Right atrium auricular region (tissue), 2 donors: Measurements from ENCODE around the gene RASAL3. TPM values are rescaled to one million over a fixed set of nuclear protein-coding genes. Genes with fewer than 3 reads are reported as not detected.

ENCODE experiments used
- DNase-seq: peaks from one replicate; pipeline ENCODE4 v3.0.0-alpha.2; 2019; ENCODE audit warnings: low spot score
- H3K27ac ChIP-seq, 2 donors: fragments of 200-600 bp; sonication (generic); 1 replicate in 1 of 2; 2 replicates in 1 of 2; pipeline ENCODE4 v1.5.1; 2016 to 2019
- H3K27me3 ChIP-seq, 2 donors: fragments of 200-600 bp; sonication (generic); one replicate each; pipeline versions ENCODE4 v1.5.1 to v1.6.0; 2017 to 2019
- H3K36me3 ChIP-seq: fragments of 200-600 bp; sonication (generic); one replicate; pipeline ENCODE4 v1.5.1; 2016
- H3K4me1 ChIP-seq, 2 donors: fragments of 200-600 bp; sonication (generic); one replicate each; pipeline versions ENCODE4 v1.5.1 to v1.6.0; 2017 to 2019
- H3K4me3 ChIP-seq, 2 donors: fragments of 200-600 bp; sonication (generic); 1 replicate in 1 of 2; 2 replicates in 1 of 2; pipeline ENCODE4 v1.5.1; 2017 to 2019; ENCODE audit warnings: mild to moderate bottlenecking in 1 of 2, moderate library complexity in 1 of 2
- H3K9me3 ChIP-seq, 2 donors: fragments of 200-600 bp; sonication (generic); one replicate each; pipeline ENCODE4 v1.5.1; 2019
- total RNA-seq, 2 donors: library from RNA; depleted of rRNA; stranded (reverse); fragments of >200 nt; gene quantifications; one replicate each; pipeline ENCODE4 v1.1.0, GENCODE V29; 2016
- TF ChIP-seq, protein P1 (sequence below), 2 donors: fragments of 200-600 bp; sonication (generic); IDR thresholded peaks; one replicate each; pipeline ENCODE4 v1.5.1; 2019; ENCODE audit warnings: antibody characterized with exemption in 2 of 2

Gene RASAL3
- total RNA-seq, 2 donors from 2014 or later: 0.48 to 1.7 TPM

DNA sequence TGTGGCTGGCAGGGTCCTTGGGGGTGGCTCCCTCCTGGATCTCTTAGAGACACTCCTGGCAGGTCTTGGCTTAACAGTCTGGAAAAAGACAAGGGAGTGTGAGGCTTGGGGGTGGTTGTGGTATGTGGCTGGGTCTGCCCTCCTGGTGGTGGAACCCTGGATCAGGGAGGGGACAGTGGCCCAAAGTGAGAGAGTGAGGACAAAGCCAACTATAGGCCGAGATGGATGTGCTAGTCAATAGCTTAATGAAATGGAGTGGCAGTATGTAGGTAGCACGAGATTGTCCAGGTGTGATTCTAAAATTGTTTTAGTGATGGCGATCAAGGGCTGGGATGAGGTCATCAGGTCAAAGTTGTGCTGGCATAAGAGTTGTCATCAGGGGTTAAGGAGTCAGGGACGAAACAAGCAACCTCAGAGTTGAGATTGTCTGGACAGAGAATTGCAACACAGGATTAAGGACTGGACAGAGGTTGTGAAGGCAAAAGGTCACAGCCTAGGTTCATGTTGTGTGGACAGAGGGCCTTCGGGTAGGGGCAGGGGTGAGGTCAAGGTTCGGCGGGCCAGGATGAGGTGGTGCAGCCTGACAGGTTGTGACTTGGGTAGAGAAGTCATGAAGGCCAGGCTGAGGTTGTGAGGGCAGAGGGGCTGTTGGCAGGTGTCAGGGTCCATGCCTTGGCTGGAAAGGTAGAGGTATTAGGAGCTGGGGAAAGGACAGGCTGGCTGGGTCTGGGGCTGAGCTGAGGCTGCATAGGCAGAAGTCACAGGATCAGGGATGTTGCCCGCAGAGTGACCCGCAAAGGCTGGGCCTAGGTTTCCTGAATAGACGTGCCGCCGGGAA, 4.5 kb upstream of the RASAL3 start:
- Histone ChIP-seq H3K27me3 (peaks cover 3 to 5% of the 10 kb centered on the region in 2 donors), H3K27ac (no peak overlapping the region), H3K4me3 (no peak overlapping the region), H3K4me1 (peaks cover 0 to 9% of the 10 kb centered on the region in 2 donors), H3K9me3 (peaks cover 0 to 8% of the 10 kb centered on the region in 2 donors), H3K36me3 (no peaks in the 10 kb centered on the region)
- no peak for DNase-seq
- TF ChIP-seq, protein P1, sequence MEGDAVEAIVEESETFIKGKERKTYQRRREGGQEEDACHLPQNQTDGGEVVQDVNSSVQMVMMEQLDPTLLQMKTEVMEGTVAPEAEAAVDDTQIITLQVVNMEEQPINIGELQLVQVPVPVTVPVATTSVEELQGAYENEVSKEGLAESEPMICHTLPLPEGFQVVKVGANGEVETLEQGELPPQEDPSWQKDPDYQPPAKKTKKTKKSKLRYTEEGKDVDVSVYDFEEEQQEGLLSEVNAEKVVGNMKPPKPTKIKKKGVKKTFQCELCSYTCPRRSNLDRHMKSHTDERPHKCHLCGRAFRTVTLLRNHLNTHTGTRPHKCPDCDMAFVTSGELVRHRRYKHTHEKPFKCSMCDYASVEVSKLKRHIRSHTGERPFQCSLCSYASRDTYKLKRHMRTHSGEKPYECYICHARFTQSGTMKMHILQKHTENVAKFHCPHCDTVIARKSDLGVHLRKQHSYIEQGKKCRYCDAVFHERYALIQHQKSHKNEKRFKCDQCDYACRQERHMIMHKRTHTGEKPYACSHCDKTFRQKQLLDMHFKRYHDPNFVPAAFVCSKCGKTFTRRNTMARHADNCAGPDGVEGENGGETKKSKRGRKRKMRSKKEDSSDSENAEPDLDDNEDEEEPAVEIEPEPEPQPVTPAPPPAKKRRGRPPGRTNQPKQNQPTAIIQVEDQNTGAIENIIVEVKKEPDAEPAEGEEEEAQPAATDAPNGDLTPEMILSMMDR (IDR thresholded peaks at IDR 0.05): no peak

DNA sequence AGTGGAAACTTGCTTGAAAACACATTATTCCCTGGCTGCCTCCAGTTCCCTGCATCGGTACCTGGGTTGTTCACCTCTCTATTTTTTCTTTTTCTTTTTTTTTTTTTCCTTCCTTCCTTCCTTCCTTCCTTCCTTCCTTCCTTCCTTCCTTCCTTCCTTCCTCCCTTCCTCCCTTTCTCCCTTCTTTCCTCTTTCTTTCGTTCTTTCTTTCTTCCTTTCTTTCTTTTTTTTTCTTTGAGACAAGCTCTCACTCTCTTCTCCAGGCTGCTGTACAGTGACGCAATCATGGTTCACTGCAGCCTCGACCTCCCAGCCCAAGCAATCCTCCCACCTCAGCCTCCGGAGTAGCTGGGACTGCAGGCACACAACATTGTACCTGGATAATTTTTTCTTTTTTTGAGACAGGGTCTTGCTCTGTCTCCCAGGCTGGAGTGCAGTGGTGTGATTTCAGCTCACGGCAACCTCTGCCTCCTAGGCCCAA, 3.4 kb upstream of the RASAL3 start:
- DNase-seq: no peak
- H3K9me3 ChIP-seq: peaks cover 0 to 5% of the 10 kb centered on the region in 2 donors
- peaks cover 0 to 9% of the 10 kb centered on the region in 2 donors for H3K4me1 ChIP-seq
- no peaks in the 10 kb centered on the region for H3K36me3 ChIP-seq
- H3K4me3 ChIP-seq: no peak overlapping the region
- TF ChIP-seq, protein P1 (IDR thresholded peaks at IDR 0.05): no peak
- no peak overlapping the region for H3K27ac ChIP-seq
- peaks cover 3 to 5% of the 10 kb centered on the region in 2 donors for H3K27me3 ChIP-seq

DNA sequence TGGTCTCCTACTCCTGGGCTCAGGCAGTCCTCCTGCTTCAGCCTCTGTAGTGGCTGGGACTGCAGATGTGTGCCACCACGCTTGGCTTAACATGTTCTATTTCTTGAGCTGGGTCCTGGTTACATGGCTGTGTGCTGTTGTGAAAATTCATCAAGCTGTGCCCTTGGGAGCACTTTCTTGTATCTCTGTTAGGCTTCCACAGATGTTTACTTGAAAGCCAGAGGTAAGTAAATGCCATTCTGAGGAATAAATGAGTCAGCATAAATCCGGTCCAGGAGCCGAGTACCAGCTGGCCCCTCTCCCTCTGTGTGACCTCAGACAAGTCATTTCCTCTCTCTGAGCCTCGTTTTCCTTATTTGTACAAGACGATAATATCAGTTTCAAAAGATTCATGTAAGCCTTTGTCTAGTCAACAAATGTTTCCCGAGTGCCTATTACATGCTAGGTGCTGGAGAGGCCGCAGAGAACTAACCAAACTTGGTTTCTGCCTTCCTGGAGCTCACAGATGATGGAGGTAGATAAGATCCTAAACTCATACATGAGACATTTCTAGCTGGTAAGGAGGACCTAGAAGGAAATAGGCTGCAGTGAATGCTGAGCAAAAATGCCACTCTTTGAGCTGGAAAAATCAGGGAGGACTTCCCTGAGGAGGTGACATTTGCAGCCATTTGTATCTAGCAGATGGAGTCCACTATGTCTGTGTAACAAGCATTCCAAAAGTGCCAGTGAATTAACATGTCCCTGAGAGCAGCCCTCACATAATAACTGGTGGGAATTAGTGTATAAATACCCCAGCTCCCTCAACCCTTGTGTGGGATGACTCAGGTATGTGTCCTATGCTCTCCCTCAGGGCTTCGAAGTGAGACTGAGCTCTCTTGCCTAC, 2.7 kb upstream of the RASAL3 start:
- Histone ChIP-seq H3K9me3 (no peaks in the 10 kb centered on the region), H3K27me3 (peaks cover 3 to 5% of the 10 kb centered on the region in 2 donors), H3K36me3 (no peaks in the 10 kb centered on the region), H3K27ac (no peak overlapping the region), H3K4me1 (peaks cover 0 to 9% of the 10 kb centered on the region in 2 donors), H3K4me3 (no peak overlapping the region)
- no peak for DNase-seq
- TF ChIP-seq, protein P1 (IDR thresholded peaks at IDR 0.05): no peak

DNA sequence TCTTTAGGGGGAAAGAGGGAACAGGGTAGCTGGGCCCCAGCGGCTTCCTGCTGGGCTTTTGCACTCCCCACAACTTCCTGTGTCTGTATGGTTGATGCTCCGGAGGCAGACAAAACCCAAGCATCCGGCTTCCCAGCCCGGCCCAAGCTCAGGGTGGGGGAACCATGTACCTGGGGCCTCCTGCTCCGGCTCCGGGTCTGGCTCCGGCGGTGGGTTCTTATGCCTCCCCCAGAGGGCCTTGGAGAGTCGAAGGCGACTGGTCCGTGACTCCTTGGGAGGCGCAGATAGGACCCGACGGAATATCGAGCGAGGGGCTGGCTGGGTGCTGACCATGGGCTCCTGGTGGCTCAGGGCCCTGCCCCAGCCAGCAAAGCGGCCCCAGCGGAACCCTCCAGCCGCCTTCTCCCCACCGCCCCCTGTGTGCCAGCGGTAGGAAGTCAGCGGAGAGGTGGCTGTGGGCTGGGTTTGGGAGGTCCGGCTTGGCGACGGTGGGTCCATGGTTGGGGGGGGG, 428 bp downstream of the RASAL3 start:
- DNase-seq: no peak
- Histone ChIP-seq H3K9me3 (no peaks in the 10 kb centered on the region), H3K36me3 (no peaks in the 10 kb centered on the region), H3K4me1 (no peaks in the 10 kb centered on the region), H3K4me3 (peak overlapping the region; percentile 21 to 43), H3K27me3 (peaks cover 0 to 5% of the 10 kb centered on the region in 2 donors), H3K27ac (no peak overlapping the region)
- TF ChIP-seq, protein P1 (IDR thresholded peaks at IDR 0.05): no peak

DNA sequence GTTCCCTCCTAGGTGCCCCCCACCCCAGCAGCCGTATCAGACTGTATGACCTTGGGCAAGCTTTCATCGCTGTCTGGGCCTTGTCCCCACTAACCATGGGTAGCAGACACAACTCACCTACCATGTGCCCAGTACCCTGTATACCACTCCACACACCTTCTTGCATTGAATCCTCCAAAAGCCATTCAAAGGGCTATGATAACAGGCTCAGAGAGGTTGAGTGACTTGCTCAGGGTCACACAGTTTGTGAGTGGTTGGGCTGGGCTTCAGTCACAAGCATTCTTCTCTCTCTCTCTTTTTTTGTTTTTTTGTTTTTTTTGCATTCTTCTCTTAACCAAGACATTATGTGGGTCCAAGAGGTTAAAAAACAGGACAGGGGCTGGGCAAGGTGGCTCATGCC, 2.6 kb downstream of the RASAL3 start:
- TF ChIP-seq, protein P1 (IDR thresholded peaks at IDR 0.05): no peak
- Histone ChIP-seq H3K27ac (no peak overlapping the region), H3K4me3 (no peak overlapping the region), H3K36me3 (no peaks in the 10 kb centered on the region), H3K9me3 (no peaks in the 10 kb centered on the region), H3K27me3 (peaks cover 5 to 7% of the 10 kb centered on the region in 2 donors), H3K4me1 (peaks cover 0 to 13% of the 10 kb centered on the region in 2 donors)
- no peak for DNase-seq
